Measurements from ENCODE around the gene ARHGEF4.

Gene ARHGEF4

GRCh38 chr2:130818809-130819208, 17.9 kb upstream of the ARHGEF4 start:
- DNase-seq (ENCODE audit: low read depth in 2 of 2): no peak

GRCh38 chr2:130819226-130819607, 17.5 kb upstream of the ARHGEF4 start:
- no peak for DNase-seq (ENCODE audit: low read depth in 2 of 2)

- DNase-seq (ENCODE audit: low read depth in 2 of 2): no peak
Observed at GRCh38 chr2:130819608-130820278, 17.0 kb upstream of the ARHGEF4 start.

- no peak for DNase-seq (ENCODE audit: low read depth in 2 of 2)
Observed at GRCh38 chr2:130820279-130820861, 16.3 kb upstream of the ARHGEF4 start.

GRCh38 chr2:130821867-130822266, 14.8 kb upstream of the ARHGEF4 start:
- DNase-seq (ENCODE audit: low read depth in 2 of 2): no peak

GRCh38 chr2:130822766-130823165, 13.9 kb upstream of the ARHGEF4 start:
- no peak for DNase-seq (ENCODE audit: low read depth in 2 of 2)

- no peak for DNase-seq (ENCODE audit: low read depth in 2 of 2)
Observed at GRCh38 chr2:130823171-130823885, 13.4 kb upstream of the ARHGEF4 start.

GRCh38 chr2:130823886-130824491, 12.7 kb upstream of the ARHGEF4 start:
- DNase-seq (ENCODE audit: low read depth in 2 of 2): no peak

- peak; percentile 41 to 62 for DNase-seq (ENCODE audit: low read depth in 2 of 2)
Observed at GRCh38 chr2:130824492-130825061, 12.1 kb upstream of the ARHGEF4 start.

- no peak for DNase-seq (ENCODE audit: low read depth in 2 of 2)
Observed at GRCh38 chr2:130825231-130825965, 11.3 kb upstream of the ARHGEF4 start.

GRCh38 chr2:130825966-130826253, 10.8 kb upstream of the ARHGEF4 start:
- no peak for DNase-seq (ENCODE audit: low read depth in 2 of 2)

GRCh38 chr2:130826419-130826818, 10.3 kb upstream of the ARHGEF4 start:
- DNase-seq (ENCODE audit: low read depth in 2 of 2): no peak

- no peak for DNase-seq (ENCODE audit: low read depth in 2 of 2)
Observed at GRCh38 chr2:130826821-130827501, 9.8 kb upstream of the ARHGEF4 start.

- no peak for DNase-seq (ENCODE audit: low read depth in 2 of 2)
Observed at GRCh38 chr2:130827502-130828251, 9.0 kb upstream of the ARHGEF4 start.

- no peak for DNase-seq (ENCODE audit: low read depth in 2 of 2)
Observed at GRCh38 chr2:130828461-130828860, 8.3 kb upstream of the ARHGEF4 start.

- DNase-seq (ENCODE audit: low read depth in 2 of 2): no peak
Observed at GRCh38 chr2:130829015-130829414, 7.7 kb upstream of the ARHGEF4 start.

GRCh38 chr2:130830538-130830937, 6.2 kb upstream of the ARHGEF4 start:
- DNase-seq (ENCODE audit: low read depth in 2 of 2): no peak

GRCh38 chr2:130831356-130831755, 5.4 kb upstream of the ARHGEF4 start:
- DNase-seq (ENCODE audit: low read depth in 2 of 2): no peak

GRCh38 chr2:130832296-130832940, 4.3 kb upstream of the ARHGEF4 start:
- no peak for DNase-seq (ENCODE audit: low read depth in 2 of 2)

All from activated CD4-positive, alpha-beta T cell treated with anti-CD3 and anti-CD28 coated beads for 24 hours (primary cell).